Heart left ventricle (tissue), 16 donors: ENCODE results near the gene KCNJ16. TPM values are rescaled to one million over a fixed set of nuclear protein-coding genes. Genes with fewer than 3 reads are reported as not detected.

Experiments used
- ATAC-seq, 4 donors: fragments of 200-7000 bp; cut with Tn5 transposase; one replicate each; pipeline ENCODE4 v1.9.1; 2020 to 2022; ENCODE audit warnings: moderate library complexity in 4 of 4, mild to moderate bottlenecking in 3 of 4, moderate number of reproducible peaks in 1 of 4
- DNase-seq, 5 donors: peaks; one replicate each; pipeline ENCODE4 v3.0.0-alpha.2; 2020
- H3K27ac ChIP-seq, 12 donors: fragments of 200-600 bp; sonication (generic) in 4 of 12; one replicate each; pipeline versions ENCODE4 v1.5.0 to v1.8.0; 2016 to 2022; ENCODE audit warnings: mild to moderate bottlenecking in 2 of 12
- H3K27me3 ChIP-seq, 9 donors: fragments of 200-600 bp; sonication (generic) in 2 of 9; one replicate each; pipeline versions ENCODE4 v1.5.1 to v1.8.0; 2016 to 2022; ENCODE audit warnings: mild to moderate bottlenecking in 3 of 9
- H3K36me3 ChIP-seq, 9 donors: fragments of 200-600 bp; sonication (generic) in 2 of 9; one replicate each; pipeline versions ENCODE4 v1.5.0 to v1.8.0; 2018 to 2022; ENCODE audit warnings: mild to moderate bottlenecking in 2 of 9
- H3K4me1 ChIP-seq, 12 donors: fragments of 200-600 bp; sonication (generic) in 4 of 12; one replicate each; pipeline versions ENCODE4 v1.5.0 to v1.8.0; 2016 to 2022; ENCODE audit warnings: mild to moderate bottlenecking in 3 of 12
- H3K4me3 ChIP-seq, 12 donors: fragments of 200-600 bp; sonication (generic) in 4 of 12; one replicate each; pipeline versions ENCODE4 v1.5.0 to v1.8.0; 2017 to 2022; ENCODE audit warnings: mild to moderate bottlenecking in 9 of 12, moderate library complexity in 4 of 12
- H3K9me3 ChIP-seq, 12 donors: fragments of 200-600 bp; sonication (generic) in 4 of 12; one replicate each; pipeline versions ENCODE4 v1.5.0 to v1.8.0; 2016 to 2022; ENCODE audit warnings: mild to moderate bottlenecking in 1 of 12
- POLR2A ChIP-seq, 2 donors: fragments of 450-650 bp; IDR thresholded peaks; one replicate each; pipeline ENCODE4 v1.6.1; 2017; ENCODE audit warnings: antibody characterized with exemption in 2 of 2, mild to moderate bottlenecking in 2 of 2, moderate library complexity in 2 of 2
- WGBS, 4 donors: extraction: QIAGEN DNeasy Blood & Tissue Kit in 2 of 4; methylation state at CpG; one replicate each; pipeline versions ENCODE4 v1.1.5 to v1.1.7; 2013 to 2018; 5-methylcytosine and 5-hydroxymethylcytosine counted together
- intact Hi-C, 10 donors: fragments of 100-400 bp; cut with DNase I; formaldehyde crosslinking; loops; one replicate each; pipeline versions ENCODE4 v1.11.1 to v1.14.2; 2022
- polyA plus RNA-seq, 2 donors: library from polyadenylated mRNA; stranded (reverse); fragments of 200-250 nt; gene quantifications; one replicate each; pipeline ENCODE4 v1.2.3, GENCODE V29; 2013
- total RNA-seq, 9 donors: library from RNA; depleted of rRNA in 2 of 9; stranded (reverse); fragments of >200 nt in 2 of 9; fragmentation: NEBNext Ultra II Directional in 3 of 9; extraction: Animal tissue kit (Norgen Biotek cat#: 25700) in 3 of 9; gene quantifications; one replicate each; pipeline versions ENCODE4 v1.1.0 to v1.2.4, GENCODE V29; 2016 to 2023
- TF ChIP-seq, protein P1 (sequence below), 12 donors: fragments of 200-600 bp; sonication (generic) in 4 of 12; IDR thresholded peaks; one replicate each; pipeline versions ENCODE4 v1.5.0 to v1.8.0; 2018 to 2022; ENCODE audit warnings: antibody characterized with exemption in 12 of 12, mild to moderate bottlenecking in 5 of 12
- donor health status: ischemic (EF 13 %, LVEDD 7.1; RV severe dilation, severe dysfunction).
- donor health status: healthy with polysubstance abuse.
- donor health status: DM: no; HTN: yes; CAD: no.
- donor health status: DM: no; HTN: no; CAD: no.
- donor health status: ischemic (EF 25% LVEDD 6.9; RV normal size, moderate dysfunction).
- donor health status: ischemic (EF 25% LVEDD 5.7; RV mildly dilated, moderate dysfunction).
- donor health status: healthy.
- donor health status: DM: yes; HTN: yes; CAD: no.
- donor health status: ischemic (EF 35%, LVEDD 5.7; RV mildly dilated, moderate dysfunction).
- donor health status: nonischemic (EF 11% LVEDD 7.7; RV severe dilation, severe dysfunction).
- donor health status: DM: yes; HTN: yes; CAD: no.
- donor health status: PGD.
- donor health status: ischemic (EF 29% LVEDD 5.4; RV normal size, mild dysfunction).
- donor health status: nonischemic (EF 23%, LVEDD 6.1; RV moderate dilation, normal function).

KCNJ16 gene
- total and polyA plus RNA-seq, 11 donors, result 0.04 to 0.34 TPM; not detected in 9

DNA sequence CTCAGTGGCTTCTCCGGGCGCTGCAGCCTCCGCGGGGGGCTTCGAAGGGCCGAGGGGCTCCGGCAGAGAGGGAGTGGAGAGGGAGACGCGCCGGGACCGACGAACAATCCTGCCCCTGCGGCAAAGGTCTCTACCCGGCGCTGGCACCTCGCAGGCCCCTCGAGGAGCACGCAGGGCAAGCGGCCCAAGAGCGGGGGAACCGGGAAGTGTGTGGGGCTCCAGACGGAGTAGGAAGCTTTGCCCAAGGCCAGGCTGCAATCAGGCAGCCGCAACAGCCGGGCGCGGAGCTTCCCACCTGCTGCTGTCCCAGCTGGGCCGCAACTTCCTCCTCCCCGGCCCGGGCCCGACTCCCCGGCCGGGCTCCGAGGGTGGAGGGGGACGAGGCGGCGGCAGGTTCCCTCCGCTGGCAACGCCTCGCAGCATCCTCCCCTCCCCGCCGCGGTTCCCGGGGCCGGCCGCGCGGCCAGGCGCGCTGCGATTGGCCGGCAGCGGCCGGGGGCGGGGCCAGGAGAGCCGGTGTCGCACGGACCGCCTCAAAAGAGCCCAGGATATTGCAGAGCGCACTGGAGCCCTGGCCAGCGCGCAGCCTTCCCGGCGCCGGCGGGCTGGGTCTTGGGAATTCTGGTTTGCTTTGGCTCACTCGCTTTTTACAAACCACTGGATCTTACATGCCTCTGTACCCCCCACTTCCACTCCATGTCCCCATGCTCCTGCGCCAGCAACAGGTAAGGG is 94.1 kb downstream of the KCNJ16 start, which contains the start of gene KCNJ2:
KCNJ2 (plus strand) TSS at position 556 of the 732 bp plus-strand sequence. CDS start 5,508 bp downstream, outside the sequence.
- ATAC-seq (peak; percentile 83 to 97 (median 91)), DNase-seq (peak; percentile 92 to 94 (median 94))
- H3K27me3 ChIP-seq, result no peaks in the 10 kb centered on the region
- peaks cover 0 to 38% (median 4%) of the 10 kb centered on the region in 12 donors for H3K4me1 ChIP-seq
- H3K36me3 ChIP-seq, result no peaks in the 10 kb centered on the region
- intact Hi-C loops, result loop anchor here in 9 of 10 donors (2.0 to 10.0 kb wide), 7 partner anchors 143 to 562 kb away; no protein-coding TSS in a partner anchor
- peak within 1 kb of the TSS; percentile 62 to 87 (median 77) for H3K4me3 ChIP-seq
- H3K27ac ChIP-seq, result peak within 1 kb of the TSS; percentile 87 to 98 (median 94)
- peak; percentile 61 to 99 for TF ChIP-seq POLR2A (IDR thresholded peaks at IDR 0.05)
- TF ChIP-seq, protein P1, sequence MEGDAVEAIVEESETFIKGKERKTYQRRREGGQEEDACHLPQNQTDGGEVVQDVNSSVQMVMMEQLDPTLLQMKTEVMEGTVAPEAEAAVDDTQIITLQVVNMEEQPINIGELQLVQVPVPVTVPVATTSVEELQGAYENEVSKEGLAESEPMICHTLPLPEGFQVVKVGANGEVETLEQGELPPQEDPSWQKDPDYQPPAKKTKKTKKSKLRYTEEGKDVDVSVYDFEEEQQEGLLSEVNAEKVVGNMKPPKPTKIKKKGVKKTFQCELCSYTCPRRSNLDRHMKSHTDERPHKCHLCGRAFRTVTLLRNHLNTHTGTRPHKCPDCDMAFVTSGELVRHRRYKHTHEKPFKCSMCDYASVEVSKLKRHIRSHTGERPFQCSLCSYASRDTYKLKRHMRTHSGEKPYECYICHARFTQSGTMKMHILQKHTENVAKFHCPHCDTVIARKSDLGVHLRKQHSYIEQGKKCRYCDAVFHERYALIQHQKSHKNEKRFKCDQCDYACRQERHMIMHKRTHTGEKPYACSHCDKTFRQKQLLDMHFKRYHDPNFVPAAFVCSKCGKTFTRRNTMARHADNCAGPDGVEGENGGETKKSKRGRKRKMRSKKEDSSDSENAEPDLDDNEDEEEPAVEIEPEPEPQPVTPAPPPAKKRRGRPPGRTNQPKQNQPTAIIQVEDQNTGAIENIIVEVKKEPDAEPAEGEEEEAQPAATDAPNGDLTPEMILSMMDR (IDR thresholded peaks at IDR 0.05), result peak in 1 of 12 donors; percentile 3
- H3K9me3 ChIP-seq, result no peaks in the 10 kb centered on the region
- 0 to 1% (median 0%) methylated on average over 18 to 67 of the region's 67 CpGs for WGBS, 4 donors

DNA sequence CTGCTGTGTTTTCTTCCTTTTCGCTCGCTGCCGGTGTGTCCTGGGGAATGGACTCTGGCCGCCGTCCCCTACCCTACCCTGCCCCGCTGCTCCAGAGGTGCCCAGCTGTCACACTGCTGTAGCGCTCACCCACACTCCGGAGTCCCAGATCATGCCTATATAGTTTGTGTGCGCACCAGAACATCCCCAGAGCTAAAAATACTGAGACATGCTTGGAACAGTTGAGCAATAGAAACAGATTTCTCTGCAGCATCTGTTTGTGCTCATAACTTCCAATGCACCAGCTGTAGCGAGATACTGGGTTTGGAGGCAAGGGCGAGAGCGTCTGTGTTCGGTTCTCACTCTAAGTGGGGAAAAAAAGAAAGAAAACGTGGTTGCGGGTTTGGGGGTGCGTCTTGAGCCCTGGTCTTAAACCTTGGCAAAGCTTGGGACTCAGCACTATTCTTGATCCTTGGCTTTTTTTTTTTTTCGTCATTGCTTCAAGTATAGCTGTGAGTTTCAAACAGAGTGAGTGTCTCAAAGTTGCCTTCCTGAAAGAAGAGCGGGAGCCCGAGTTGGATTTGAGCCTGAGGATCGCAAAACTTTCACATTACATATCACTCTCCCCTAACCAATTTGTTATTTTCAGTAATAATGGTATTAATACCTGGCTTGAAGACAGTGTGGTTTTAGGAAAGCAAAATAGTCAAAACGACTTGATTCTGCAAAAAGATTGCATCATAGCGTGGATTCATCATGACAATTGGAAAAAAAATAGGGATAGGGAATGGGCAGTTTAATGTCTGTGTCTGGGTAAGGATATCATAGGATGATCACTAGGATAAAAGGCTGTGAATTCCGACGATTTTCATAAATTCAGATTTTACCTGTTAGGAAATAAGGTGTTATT is 94.9 kb downstream of the KCNJ16 start:
- no peak for TF ChIP-seq POLR2A (IDR thresholded peaks at IDR 0.05)
- TF ChIP-seq, protein P1 (IDR thresholded peaks at IDR 0.05), result no peak
- peaks cover 0 to 40% (median 4%) of the 10 kb centered on the region in 12 donors for H3K4me1 ChIP-seq
- H3K36me3 ChIP-seq, result peaks cover 0 to 8% (median under 1%) of the 10 kb centered on the region in 9 donors
- H3K9me3 ChIP-seq, result no peaks in the 10 kb centered on the region
- 5 to 6% (median 5%) methylated on average over 24 of the region's 24 CpGs for WGBS, 4 donors
- intact Hi-C loops, result loop anchor here in 9 of 10 donors (2.0 to 10.0 kb wide), 10 partner anchors 135 to 563 kb away; no protein-coding TSS in a partner anchor
- DNase-seq (peak in 3 of 5 donors; percentile 36 to 51 (median 46)), ATAC-seq (peak; percentile 39 to 68 (median 48))
- no peaks in the 10 kb centered on the region for H3K27me3 ChIP-seq
- H3K27ac ChIP-seq, result peak overlapping the region; percentile 51 to 98 (median 94)
- H3K4me3 ChIP-seq, result peak overlapping the region; percentile 62 to 87 (median 77)

DNA sequence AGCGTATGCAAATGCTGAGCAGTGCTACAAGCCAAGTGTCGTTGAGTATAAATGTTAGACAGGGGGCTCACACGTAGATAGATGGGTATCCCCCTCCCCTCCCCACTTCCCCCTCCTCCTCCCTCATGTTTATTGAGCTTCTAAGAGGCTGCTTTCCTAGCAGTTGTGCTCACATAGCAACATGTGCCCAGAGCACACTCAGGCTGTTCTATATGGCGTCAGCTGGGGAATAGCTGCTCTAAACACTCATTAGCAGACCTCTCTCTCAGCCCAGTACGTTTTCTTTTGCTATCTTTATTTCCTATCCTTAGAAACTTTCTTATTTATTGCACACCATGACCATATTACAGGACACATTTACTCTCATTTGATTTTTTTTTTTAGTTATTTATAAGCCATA is 96.1 kb downstream of the KCNJ16 start:
- H3K27ac ChIP-seq, result peak overlapping the region; percentile 51 to 98 (median 94)
- intact Hi-C loops, result loop anchor here in 4 of 10 donors (5.0 to 10.0 kb wide), 4 partner anchors 134 to 381 kb away; no protein-coding TSS in a partner anchor
- 27 to 46% (median 34%) methylated on average over 5 of the region's 5 CpGs for WGBS, 4 donors
- TF ChIP-seq, protein P1 (IDR thresholded peaks at IDR 0.05), result no peak
- TF ChIP-seq POLR2A (IDR thresholded peaks at IDR 0.05), result no peak
- peak overlapping the region; percentile 62 to 87 (median 77) for H3K4me3 ChIP-seq
- peaks cover 0 to 20% (median 12%) of the 10 kb centered on the region in 9 donors for H3K36me3 ChIP-seq
- ATAC-seq (peak in 2 of 4 donors; percentile 12 to 16), DNase-seq (no peak)
- H3K27me3 ChIP-seq, result no peaks in the 10 kb centered on the region
- peaks cover 0 to 36% (median 4%) of the 10 kb centered on the region in 12 donors for H3K4me1 ChIP-seq
- no peaks in the 10 kb centered on the region for H3K9me3 ChIP-seq
